ENCODE data around the gene COG4. TPM values are rescaled to one million over a fixed set of nuclear protein-coding genes. Genes with fewer than 3 reads are reported as not detected.

The COG4 gene
- total RNA-seq, 1 experiment from 2014 or later, result 45.4 TPM

DNA sequence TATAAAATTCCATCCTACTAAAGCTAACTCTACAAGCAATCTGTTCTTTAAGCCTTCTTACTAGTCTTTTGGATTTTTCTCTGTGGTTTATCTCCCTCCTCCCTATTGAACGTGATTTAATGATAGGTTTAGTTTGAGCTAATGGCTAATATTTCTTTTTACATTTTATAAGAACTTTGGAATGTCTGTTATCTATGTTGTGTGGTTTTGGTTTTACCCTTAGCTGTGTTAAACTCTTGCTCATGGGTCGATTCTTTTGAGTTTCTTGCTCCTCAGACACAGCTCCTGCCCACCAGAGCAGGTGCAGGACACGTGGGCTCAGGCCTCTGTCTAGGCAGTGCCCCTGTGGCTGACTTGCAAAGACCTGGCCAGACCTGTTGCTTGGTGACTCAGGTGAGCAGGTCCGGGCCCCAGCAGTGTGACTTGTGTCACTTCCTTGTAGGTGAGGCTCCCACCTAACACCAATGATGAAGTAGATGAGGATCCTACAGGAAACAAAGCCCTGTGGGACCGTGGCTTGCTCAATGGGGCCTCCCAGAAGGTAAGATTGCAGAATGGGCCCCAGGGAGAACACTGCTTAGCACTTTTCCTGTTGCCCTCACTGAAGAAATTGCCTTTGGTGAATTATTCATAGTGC lies 45.4 kb upstream of the COG4 start:
- Histone ChIP-seq H3K9me3 (ENCODE audit: control insufficient read depth, insufficient read depth, low read depth, low read length) (no peaks in the 10 kb centered on the region), H3K27me3 (ENCODE audit: control insufficient read depth, insufficient read depth, low read length) (no peaks in the 10 kb centered on the region), H3K27ac (ENCODE audit: low read length) (no peak overlapping the region), H3K4me3 (ENCODE audit: low read depth in 2 of 2, low read length in 2 of 2) (no peak overlapping the region), H3K36me3 (ENCODE audit: control insufficient read depth, insufficient read depth, low read length) (peaks cover 50% of the 10 kb centered on the region), H3K4me1 (ENCODE audit: control insufficient read depth, insufficient read depth, low read length) (peaks cover 9% of the 10 kb centered on the region; the same call in 1 of the 2 replicates)
- ATAC-seq (no peak), DNase-seq (ENCODE audit: low read depth, low spot score) (no peak)
- intact Hi-C loops (cut with micrococcal nuclease; ENCODE audit: unreplicated experiment) (no loop called here), in situ Hi-C loops (cut with HindIII; ENCODE audit: low pct_unique_long_range_greater_than_20kb, low sequenced_read_pairs) (no loop called here)
- no peak for TF ChIP-seq POLR2AphosphoS5 (IDR thresholded peaks at IDR 0.05; ENCODE audit: low read depth, low read length)
- TF ChIP-seq, protein P1, sequence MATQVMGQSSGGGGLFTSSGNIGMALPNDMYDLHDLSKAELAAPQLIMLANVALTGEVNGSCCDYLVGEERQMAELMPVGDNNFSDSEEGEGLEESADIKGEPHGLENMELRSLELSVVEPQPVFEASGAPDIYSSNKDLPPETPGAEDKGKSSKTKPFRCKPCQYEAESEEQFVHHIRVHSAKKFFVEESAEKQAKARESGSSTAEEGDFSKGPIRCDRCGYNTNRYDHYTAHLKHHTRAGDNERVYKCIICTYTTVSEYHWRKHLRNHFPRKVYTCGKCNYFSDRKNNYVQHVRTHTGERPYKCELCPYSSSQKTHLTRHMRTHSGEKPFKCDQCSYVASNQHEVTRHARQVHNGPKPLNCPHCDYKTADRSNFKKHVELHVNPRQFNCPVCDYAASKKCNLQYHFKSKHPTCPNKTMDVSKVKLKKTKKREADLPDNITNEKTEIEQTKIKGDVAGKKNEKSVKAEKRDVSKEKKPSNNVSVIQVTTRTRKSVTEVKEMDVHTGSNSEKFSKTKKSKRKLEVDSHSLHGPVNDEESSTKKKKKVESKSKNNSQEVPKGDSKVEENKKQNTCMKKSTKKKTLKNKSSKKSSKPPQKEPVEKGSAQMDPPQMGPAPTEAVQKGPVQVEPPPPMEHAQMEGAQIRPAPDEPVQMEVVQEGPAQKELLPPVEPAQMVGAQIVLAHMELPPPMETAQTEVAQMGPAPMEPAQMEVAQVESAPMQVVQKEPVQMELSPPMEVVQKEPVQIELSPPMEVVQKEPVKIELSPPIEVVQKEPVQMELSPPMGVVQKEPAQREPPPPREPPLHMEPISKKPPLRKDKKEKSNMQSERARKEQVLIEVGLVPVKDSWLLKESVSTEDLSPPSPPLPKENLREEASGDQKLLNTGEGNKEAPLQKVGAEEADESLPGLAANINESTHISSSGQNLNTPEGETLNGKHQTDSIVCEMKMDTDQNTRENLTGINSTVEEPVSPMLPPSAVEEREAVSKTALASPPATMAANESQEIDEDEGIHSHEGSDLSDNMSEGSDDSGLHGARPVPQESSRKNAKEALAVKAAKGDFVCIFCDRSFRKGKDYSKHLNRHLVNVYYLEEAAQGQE (IDR thresholded peaks at IDR 0.05; ENCODE audit: insufficient read depth in 1 of 2, low read depth in 2 of 2, low read length in 1 of 2), result no peak
- TF ChIP-seq TCF7L2 (IDR thresholded peaks at IDR 0.05; ENCODE audit: low read depth, low read length), result no peak
- TF ChIP-seq, protein P2, sequence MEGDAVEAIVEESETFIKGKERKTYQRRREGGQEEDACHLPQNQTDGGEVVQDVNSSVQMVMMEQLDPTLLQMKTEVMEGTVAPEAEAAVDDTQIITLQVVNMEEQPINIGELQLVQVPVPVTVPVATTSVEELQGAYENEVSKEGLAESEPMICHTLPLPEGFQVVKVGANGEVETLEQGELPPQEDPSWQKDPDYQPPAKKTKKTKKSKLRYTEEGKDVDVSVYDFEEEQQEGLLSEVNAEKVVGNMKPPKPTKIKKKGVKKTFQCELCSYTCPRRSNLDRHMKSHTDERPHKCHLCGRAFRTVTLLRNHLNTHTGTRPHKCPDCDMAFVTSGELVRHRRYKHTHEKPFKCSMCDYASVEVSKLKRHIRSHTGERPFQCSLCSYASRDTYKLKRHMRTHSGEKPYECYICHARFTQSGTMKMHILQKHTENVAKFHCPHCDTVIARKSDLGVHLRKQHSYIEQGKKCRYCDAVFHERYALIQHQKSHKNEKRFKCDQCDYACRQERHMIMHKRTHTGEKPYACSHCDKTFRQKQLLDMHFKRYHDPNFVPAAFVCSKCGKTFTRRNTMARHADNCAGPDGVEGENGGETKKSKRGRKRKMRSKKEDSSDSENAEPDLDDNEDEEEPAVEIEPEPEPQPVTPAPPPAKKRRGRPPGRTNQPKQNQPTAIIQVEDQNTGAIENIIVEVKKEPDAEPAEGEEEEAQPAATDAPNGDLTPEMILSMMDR (IDR thresholded peaks at IDR 0.05), result no peak
- no peak for TF ChIP-seq SIN3A (IDR thresholded peaks at IDR 0.05; ENCODE audit: borderline replicate concordance, insufficient read depth, low read depth, low read length)
- POLR2A ChIA-PET, result no interaction called here
- CTCF ChIA-PET, result no interaction called here
- BruUV-seq (replicated peaks), result no TSS peak

DNA sequence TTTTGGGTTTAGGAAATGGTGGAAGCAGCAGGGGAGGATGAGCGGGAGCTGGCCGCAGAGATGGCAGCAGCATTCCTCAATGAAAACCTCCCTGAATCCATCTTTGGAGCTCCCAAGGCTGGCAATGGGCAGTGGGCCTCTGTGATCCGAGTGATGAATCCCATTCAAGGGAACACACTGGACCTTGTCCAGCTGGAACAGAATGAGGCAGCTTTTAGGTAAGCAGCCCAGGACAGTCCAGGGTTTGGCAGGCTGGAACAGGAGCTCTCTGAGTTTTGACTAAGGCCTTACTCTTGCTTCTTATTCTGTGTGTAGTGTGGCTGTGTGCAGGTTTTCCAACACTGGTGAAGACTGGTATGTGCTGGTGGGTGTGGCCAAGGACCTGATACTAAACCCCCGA lies 41.7 kb upstream of the COG4 start:
- CTCF ChIA-PET, result no interaction called here
- Histone ChIP-seq H3K27me3 (ENCODE audit: control insufficient read depth, insufficient read depth, low read length) (no peaks in the 10 kb centered on the region), H3K4me1 (ENCODE audit: control insufficient read depth, insufficient read depth, low read length) (no peaks in the 10 kb centered on the region), H3K4me3 (ENCODE audit: low read depth in 2 of 2, low read length in 2 of 2) (no peak overlapping the region), H3K36me3 (ENCODE audit: control insufficient read depth, insufficient read depth, low read length) (peaks cover 55% of the 10 kb centered on the region), H3K9me3 (ENCODE audit: control insufficient read depth, insufficient read depth, low read depth, low read length) (no peaks in the 10 kb centered on the region), H3K27ac (ENCODE audit: low read length) (no peak overlapping the region)
- TF ChIP-seq POLR2AphosphoS5 (IDR thresholded peaks at IDR 0.05; ENCODE audit: low read depth, low read length) (no peak), TCF7L2 (IDR thresholded peaks at IDR 0.05; ENCODE audit: low read depth, low read length) (no peak), SIN3A (IDR thresholded peaks at IDR 0.05; ENCODE audit: borderline replicate concordance, insufficient read depth, low read depth, low read length) (no peak)
- TF ChIP-seq, protein P1 (IDR thresholded peaks at IDR 0.05; ENCODE audit: insufficient read depth in 1 of 2, low read depth in 2 of 2, low read length in 1 of 2), result no peak
- TF ChIP-seq, protein P2 (IDR thresholded peaks at IDR 0.05), result no peak
- intact Hi-C loops (cut with micrococcal nuclease; ENCODE audit: unreplicated experiment), result no loop called here
- POLR2A ChIA-PET, result no interaction called here
- in situ Hi-C loops (cut with HindIII; ENCODE audit: low pct_unique_long_range_greater_than_20kb, low sequenced_read_pairs), result no loop called here
- DNase-seq (ENCODE audit: low read depth, low spot score) (no peak), ATAC-seq (no peak)
- no TSS peak for BruUV-seq (replicated peaks)
